Measurements from ENCODE around the gene COX14. TPM values are rescaled to one million over a fixed set of nuclear protein-coding genes. Genes with fewer than 3 reads are reported as not detected.

Gene COX14
- total RNA-seq, 1 experiment from 2014 or later = 41.0 TPM

DNA sequence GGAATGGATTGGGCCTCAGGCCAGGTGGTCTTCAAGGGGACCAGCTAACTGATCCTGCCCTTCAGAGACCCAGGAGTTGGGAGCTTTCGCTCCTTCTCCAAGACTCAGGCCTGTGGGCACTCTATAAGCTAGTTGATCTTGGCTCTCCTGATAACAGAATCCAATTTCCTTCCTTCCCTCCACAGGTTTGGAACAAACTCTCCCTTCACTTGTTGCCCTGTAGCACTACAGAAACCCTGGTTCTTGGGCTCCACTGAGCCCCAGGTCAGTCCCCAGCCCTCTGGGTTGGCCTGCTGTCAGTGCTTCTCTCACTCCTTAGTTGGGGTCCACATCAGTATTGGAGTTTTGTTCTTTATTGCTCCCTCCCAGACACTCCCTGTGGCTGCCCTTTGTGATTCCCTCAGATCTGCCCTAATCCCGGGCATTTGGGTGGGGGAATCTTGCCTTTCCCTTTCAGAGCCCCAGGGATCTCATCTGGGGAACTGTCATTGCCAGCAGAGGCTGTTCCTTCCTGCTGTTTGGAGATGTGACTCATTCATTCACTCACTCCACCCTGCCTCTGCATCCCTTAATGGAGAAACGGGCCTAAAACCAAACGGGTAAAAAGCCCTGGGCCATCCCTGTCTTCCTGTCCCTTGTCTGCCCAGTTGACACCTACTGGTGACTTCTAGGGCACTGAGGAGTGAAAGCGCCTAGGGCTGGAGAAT lies 12.6 kb upstream of the COX14 start (continued):
- no peak for TF ChIP-seq SP1 (IDR thresholded peaks at IDR 0.05; ENCODE audit: low read depth)
- TF ChIP-seq TCF7L2 (IDR thresholded peaks at IDR 0.05; ENCODE audit: borderline replicate concordance, extremely low read depth, insufficient read depth, insufficient read length) = no peak
- TF ChIP-seq, protein P1, sequence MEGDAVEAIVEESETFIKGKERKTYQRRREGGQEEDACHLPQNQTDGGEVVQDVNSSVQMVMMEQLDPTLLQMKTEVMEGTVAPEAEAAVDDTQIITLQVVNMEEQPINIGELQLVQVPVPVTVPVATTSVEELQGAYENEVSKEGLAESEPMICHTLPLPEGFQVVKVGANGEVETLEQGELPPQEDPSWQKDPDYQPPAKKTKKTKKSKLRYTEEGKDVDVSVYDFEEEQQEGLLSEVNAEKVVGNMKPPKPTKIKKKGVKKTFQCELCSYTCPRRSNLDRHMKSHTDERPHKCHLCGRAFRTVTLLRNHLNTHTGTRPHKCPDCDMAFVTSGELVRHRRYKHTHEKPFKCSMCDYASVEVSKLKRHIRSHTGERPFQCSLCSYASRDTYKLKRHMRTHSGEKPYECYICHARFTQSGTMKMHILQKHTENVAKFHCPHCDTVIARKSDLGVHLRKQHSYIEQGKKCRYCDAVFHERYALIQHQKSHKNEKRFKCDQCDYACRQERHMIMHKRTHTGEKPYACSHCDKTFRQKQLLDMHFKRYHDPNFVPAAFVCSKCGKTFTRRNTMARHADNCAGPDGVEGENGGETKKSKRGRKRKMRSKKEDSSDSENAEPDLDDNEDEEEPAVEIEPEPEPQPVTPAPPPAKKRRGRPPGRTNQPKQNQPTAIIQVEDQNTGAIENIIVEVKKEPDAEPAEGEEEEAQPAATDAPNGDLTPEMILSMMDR (IDR thresholded peaks at IDR 0.05 in 2 of 3, conservative IDR thresholded peaks at IDR 0.05 in 1 of 3; ENCODE audit: borderline replicate concordance in 1 of 3, insufficient read depth in 1 of 3, low read depth in 2 of 3, low read length in 2 of 3) = no peak
- TF ChIP-seq JUND (IDR thresholded peaks at IDR 0.05) = no peak
- TF ChIP-seq EZH2phosphoT487 (IDR thresholded peaks at IDR 0.05; ENCODE audit: borderline replicate concordance) = no peak

DNA sequence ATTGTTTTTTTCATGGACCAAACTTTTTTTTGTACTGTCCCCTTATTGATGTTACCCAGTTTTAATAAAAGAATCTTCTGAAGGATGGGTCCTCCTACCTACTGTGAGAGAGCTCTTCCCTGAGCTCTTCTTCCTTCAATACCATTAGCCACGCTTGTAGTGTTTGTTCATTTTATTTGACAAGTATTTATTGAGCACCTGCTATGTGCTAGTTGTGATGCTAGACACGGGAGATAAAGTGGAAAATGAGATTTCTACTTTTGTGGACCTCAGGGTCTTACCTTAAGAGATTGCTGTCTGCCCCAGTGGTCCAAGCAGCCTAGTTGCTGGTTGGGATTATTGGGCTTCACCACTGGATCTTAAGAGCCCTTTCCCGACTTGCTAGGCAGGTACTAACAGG lies 11.5 kb upstream of the COX14 start:
- Histone ChIP-seq H3K4me2 (ENCODE audit: low read length) (no peak overlapping the region), H3K36me3 (ENCODE audit: control insufficient read depth in 1 of 2, insufficient read depth in 2 of 2, low read length in 2 of 2) (peaks cover 36 to 37% of the 10 kb centered on the region in 2 experiments), H3K9me2 (ENCODE audit: insufficient read depth) (no peaks in the 10 kb centered on the region), H3K4me1 (ENCODE audit: control insufficient read depth in 1 of 2, insufficient read depth in 2 of 2, low read length in 2 of 2) (peaks cover 10 to 13% of the 10 kb centered on the region in 2 experiments), H3K27me3 (ENCODE audit: insufficient read depth, low read length) (no peaks in the 10 kb centered on the region), H3K9me3 (ENCODE audit: control insufficient read depth in 1 of 2, insufficient read depth in 1 of 2, low read depth in 1 of 2, low read length in 2 of 2) (no peaks in the 10 kb centered on the region), H4K20me1 (ENCODE audit: insufficient read depth) (no peaks in the 10 kb centered on the region), H2AFZ (ENCODE audit: low read depth, low read length, poor library complexity, severe bottlenecking) (no peak overlapping the region), H3K27ac (ENCODE audit: low read depth, low read length) (no peak overlapping the region), H3K9ac (ENCODE audit: low read length) (no peak overlapping the region), H3K4me3 (replicated peaks in 1 of 2; ENCODE audit: low read depth in 1 of 2, low read length in 2 of 2) (no peak overlapping the region), H3K79me2 (ENCODE audit: insufficient read depth, low read length) (no peaks in the 10 kb centered on the region; the same call in 1 of the 2 replicates)
- no peak for ATAC-seq
- no TSS peak for BruUV-seq (replicated peaks)
- TF ChIP-seq EGR1 (IDR thresholded peaks at IDR 0.05; ENCODE audit: low read depth) = no peak
- RAD21 ChIA-PET (ENCODE audit: low non-redundant PET in 1 of 2, low total read pairs in 2 of 2, uncharacterized antibody in 2 of 2, unreplicated experiment in 2 of 2) = no interaction called here
- intact Hi-C loops (cut with micrococcal nuclease) = no loop called here
- no peak for DNase-seq (ENCODE audit: low read depth, low spot score)
- POLR2A ChIA-PET = interaction anchor here (2.2 kb wide), 1 partner anchor 11 kb away, joined by 7 read pairs; the partner anchor contains the start of gene COX14
- CTCF ChIA-PET = interaction anchor here (0.5 to 2.7 kb wide), 5 partner anchors 11 to 1117 kb away, joined by 3 to 24 read pairs (median 5); partner anchors contain the start of genes COX14, POU6F1 and SMARCD1

Measured in HCT116 (cell line).